ENCODE measurements around the gene USP4. TPM values are rescaled to one million over a fixed set of nuclear protein-coding genes. Genes with fewer than 3 reads are reported as not detected.
"Not testable (repeated sequence)": the region's sequence is repeated elsewhere in the genome, so short reads cannot be mapped to it uniquely, and the experiment has no call there.

USP4 gene
- total RNA-seq, 1 experiment from 2014 or later = 37.8 TPM

DNA sequence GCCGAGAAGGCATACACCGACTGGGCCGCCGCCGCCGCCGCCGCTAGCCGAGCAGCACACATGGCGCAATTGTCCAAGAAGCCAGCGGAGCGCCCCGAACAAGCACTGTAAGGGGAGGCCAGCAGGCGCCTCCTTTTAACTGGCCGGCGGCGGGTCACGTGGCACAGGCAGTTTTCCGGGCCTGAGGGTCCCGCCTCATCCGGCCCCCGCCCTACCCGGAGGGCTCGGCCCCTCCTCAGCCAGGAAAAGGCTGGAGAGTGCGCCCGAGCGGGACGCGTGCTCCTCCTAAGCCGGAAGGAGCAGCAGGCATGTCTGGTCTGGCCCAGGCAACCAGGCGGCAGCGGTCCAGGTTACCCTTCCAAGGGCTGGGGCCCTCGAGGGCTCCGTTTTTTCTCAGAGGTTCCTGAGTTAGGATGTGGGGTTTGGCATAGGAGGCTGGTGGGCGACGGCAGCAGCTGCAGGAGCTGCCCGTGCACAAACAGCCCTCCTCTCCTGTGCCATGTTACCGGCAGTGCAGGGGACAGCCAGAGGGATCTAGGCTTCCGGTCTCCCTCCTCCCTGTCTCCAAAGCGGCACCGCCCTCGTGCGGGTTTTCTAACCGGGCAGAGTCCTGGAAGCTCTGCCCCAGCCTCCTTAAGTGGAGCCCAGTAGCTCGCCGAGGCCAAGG lies 18.5 kb upstream of the USP4 start, which contains the start of gene GPX1:
GPX1 (minus strand) TSS at position 137 of the 667 bp plus-strand sequence; CDS start at position 62, 75 bp downstream.
- H3K4me3 Mint-ChIP-seq (ENCODE audit: unreplicated experiment) = peak within 1 kb of the TSS; percentile 96
- no peaks in the 10 kb centered on the region for H3K27me3 Mint-ChIP-seq (ENCODE audit: insufficient read depth, unreplicated experiment)
- H3K9me3 ChIP-seq = no peaks in the 10 kb centered on the region
- ChIA-PET POLR2A (interaction anchor here (0.5 to 2.4 kb wide), 4 partner anchors 14 to 54 kb away, joined by 3 to 17 read pairs (median 4); partner anchors contain the start of genes RHOA, TCTA and USP4), CTCF (interaction anchor here (1.2 to 1.7 kb wide), 3 partner anchors 18 to 54 kb away, joined by 6 to 9 read pairs (median 7); partner anchors contain the start of genes RHOA, TCTA and USP4)
- peak; percentile 97 to 98 for DNase-seq
- H3K27ac Mint-ChIP-seq (ENCODE audit: unreplicated experiment) = peak within 1 kb of the TSS; percentile 97
- peaks cover 6% of the 10 kb centered on the region for H3K4me1 Mint-ChIP-seq (ENCODE audit: low read depth, unreplicated experiment)
- TF ChIP-seq, protein P1, sequence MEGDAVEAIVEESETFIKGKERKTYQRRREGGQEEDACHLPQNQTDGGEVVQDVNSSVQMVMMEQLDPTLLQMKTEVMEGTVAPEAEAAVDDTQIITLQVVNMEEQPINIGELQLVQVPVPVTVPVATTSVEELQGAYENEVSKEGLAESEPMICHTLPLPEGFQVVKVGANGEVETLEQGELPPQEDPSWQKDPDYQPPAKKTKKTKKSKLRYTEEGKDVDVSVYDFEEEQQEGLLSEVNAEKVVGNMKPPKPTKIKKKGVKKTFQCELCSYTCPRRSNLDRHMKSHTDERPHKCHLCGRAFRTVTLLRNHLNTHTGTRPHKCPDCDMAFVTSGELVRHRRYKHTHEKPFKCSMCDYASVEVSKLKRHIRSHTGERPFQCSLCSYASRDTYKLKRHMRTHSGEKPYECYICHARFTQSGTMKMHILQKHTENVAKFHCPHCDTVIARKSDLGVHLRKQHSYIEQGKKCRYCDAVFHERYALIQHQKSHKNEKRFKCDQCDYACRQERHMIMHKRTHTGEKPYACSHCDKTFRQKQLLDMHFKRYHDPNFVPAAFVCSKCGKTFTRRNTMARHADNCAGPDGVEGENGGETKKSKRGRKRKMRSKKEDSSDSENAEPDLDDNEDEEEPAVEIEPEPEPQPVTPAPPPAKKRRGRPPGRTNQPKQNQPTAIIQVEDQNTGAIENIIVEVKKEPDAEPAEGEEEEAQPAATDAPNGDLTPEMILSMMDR (IDR thresholded peaks at IDR 0.05; ENCODE audit: insufficient read depth in 1 of 2, low read depth in 1 of 2, low read length in 1 of 2, severe bottlenecking in 1 of 2, unreplicated experiment in 1 of 2) = no peak
- peak within 1 kb of the TSS; percentile 81 for H3K4me3 ChIP-seq (ENCODE audit: low read depth, low read length)
- BruUV-seq (replicated peaks) = no TSS peak
- H3K36me3 Mint-ChIP-seq (ENCODE audit: insufficient read depth, unreplicated experiment) = peaks cover 94% of the 10 kb centered on the region
- no peaks in the 10 kb centered on the region for H3K9me3 Mint-ChIP-seq (ENCODE audit: unreplicated experiment)
- no peaks in the 10 kb centered on the region for H3K27me3 ChIP-seq (replicated peaks; ENCODE audit: control insufficient read depth, insufficient read depth, low read length)
- H3K4me1 ChIP-seq = peaks cover 13% of the 10 kb centered on the region; the same call in 1 of the 2 replicates
- intact Hi-C loops (cut with micrococcal nuclease; ENCODE audit: unreplicated experiment) = loop anchor here (1.0 to 2.0 kb wide), 2 partner anchors 18 to 54 kb away; partner anchors contain the start of genes TCTA and USP4
- H3K36me3 ChIP-seq (ENCODE audit: control insufficient read depth, insufficient read depth, low read length) = peaks cover 7% of the 10 kb centered on the region

GRCh38 chr3:49357443-49358216 lies 17.8 kb upstream of the USP4 start:
- H3K36me3 ChIP-seq (ENCODE audit: control insufficient read depth, insufficient read depth, low read length); H3K27me3 Mint-ChIP-seq (ENCODE audit: insufficient read depth, unreplicated experiment); H3K9me3 Mint-ChIP-seq (ENCODE audit: unreplicated experiment); H3K27me3 ChIP-seq (replicated peaks; ENCODE audit: control insufficient read depth, insufficient read depth, low read length); H3K9me3 ChIP-seq: not testable (repeated sequence)
- Mint-ChIP-seq H3K4me3 (ENCODE audit: unreplicated experiment) (peak overlapping the region; percentile 96), H3K4me1 (ENCODE audit: low read depth, unreplicated experiment) (peaks cover 13% of the 10 kb centered on the region), H3K36me3 (ENCODE audit: insufficient read depth, unreplicated experiment) (peaks cover 94% of the 10 kb centered on the region), H3K27ac (ENCODE audit: unreplicated experiment) (peak overlapping the region; percentile 97)
- H3K4me3 ChIP-seq (ENCODE audit: low read depth, low read length) = peak overlapping the region; percentile 81
- H3K4me1 ChIP-seq = peaks cover 13% of the 10 kb centered on the region; the same call in 1 of the 2 replicates
- intact Hi-C loops (cut with micrococcal nuclease; ENCODE audit: unreplicated experiment) = loop anchor here (1.0 to 2.0 kb wide), 2 partner anchors 17 to 55 kb away; partner anchors contain the start of genes TCTA and USP4
- ChIA-PET CTCF (interaction anchor here (1.2 to 1.7 kb wide), 2 partner anchors 17 to 54 kb away, joined by 6 to 7 read pairs; partner anchors contain the start of genes RHOA, TCTA and USP4), POLR2A (interaction anchor here (0.7 to 2.4 kb wide), 2 partner anchors 18 to 37 kb away, joined by 3 to 17 read pairs; partner anchors contain the start of gene USP4)
- peak; percentile 49 to 59 for DNase-seq
- BruUV-seq (replicated peaks) = TSS peak; percentile 76

GRCh38 chr3:49357095-49357442 lies 17.2 kb upstream of the USP4 start:
- H3K36me3 Mint-ChIP-seq (ENCODE audit: insufficient read depth, unreplicated experiment) = peaks cover 94% of the 10 kb centered on the region
- peak overlapping the region; percentile 96 for H3K4me3 Mint-ChIP-seq (ENCODE audit: unreplicated experiment)
- H3K9me3 Mint-ChIP-seq (ENCODE audit: unreplicated experiment); H3K36me3 ChIP-seq (ENCODE audit: control insufficient read depth, insufficient read depth, low read length); intact Hi-C loops (cut with micrococcal nuclease; ENCODE audit: unreplicated experiment); H3K27me3 Mint-ChIP-seq (ENCODE audit: insufficient read depth, unreplicated experiment); BruUV-seq (replicated peaks); H3K9me3 ChIP-seq; H3K27me3 ChIP-seq (replicated peaks; ENCODE audit: control insufficient read depth, insufficient read depth, low read length); DNase-seq: not testable (repeated sequence)
- POLR2A ChIA-PET = interaction anchor here (2.4 kb wide), 1 partner anchor 17 kb away, joined by 17 read pairs; the partner anchor contains the start of gene USP4
- CTCF ChIA-PET = interaction anchor here (1.2 kb wide), 1 partner anchor 17 kb away, joined by 7 read pairs; the partner anchor contains the start of gene USP4
- peak overlapping the region; percentile 97 for H3K27ac Mint-ChIP-seq (ENCODE audit: unreplicated experiment)
- Histone ChIP-seq H3K4me1 (peaks cover 18% of the 10 kb centered on the region; the same call in 1 of the 2 replicates), H3K4me3 (ENCODE audit: low read depth, low read length) (peak overlapping the region; percentile 81)
- peaks cover 14% of the 10 kb centered on the region for H3K4me1 Mint-ChIP-seq (ENCODE audit: low read depth, unreplicated experiment)
